Activated CD4-positive, CD25-positive, alpha-beta regulatory T cell treated with anti-CD3 and anti-CD28 coated beads, Interleukin-2, amount 50 U/mL, for 24 hours (primary cell): ENCODE results near the gene USP24.
"Not testable (repeated sequence)": the region's sequence is repeated elsewhere in the genome, so short reads cannot be mapped to it uniquely, and the experiment has no call there.

Experiments
- ATAC-seq, 2 donors: fragments of 150-1000 bp; cut with Tn5 transposase; one replicate each; pipeline ENCODE4 v1.10.0; 2021; ENCODE audit warnings: mild to moderate bottlenecking in 1 of 2, moderate library complexity in 1 of 2

Gene USP24

DNA sequence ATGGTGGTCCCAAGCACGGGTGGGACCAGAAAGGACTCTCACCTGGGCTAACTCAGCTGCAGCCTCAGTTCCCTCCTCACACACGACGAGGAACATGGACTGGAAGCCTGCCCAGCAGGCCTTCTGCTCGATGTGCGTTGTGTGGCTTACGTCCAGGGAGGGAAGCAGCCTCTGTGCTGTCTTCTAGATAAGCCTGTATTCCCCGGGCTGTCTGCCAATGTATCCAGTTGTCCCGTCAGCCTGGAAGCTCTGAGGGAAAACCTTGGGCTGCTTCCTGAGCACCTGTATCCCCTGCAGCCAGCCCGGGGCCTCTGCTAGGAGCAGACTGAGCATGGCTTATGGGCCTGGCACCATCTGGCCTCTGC is 165.3 kb downstream of the USP24 start:
- ATAC-seq = no peak

DNA sequence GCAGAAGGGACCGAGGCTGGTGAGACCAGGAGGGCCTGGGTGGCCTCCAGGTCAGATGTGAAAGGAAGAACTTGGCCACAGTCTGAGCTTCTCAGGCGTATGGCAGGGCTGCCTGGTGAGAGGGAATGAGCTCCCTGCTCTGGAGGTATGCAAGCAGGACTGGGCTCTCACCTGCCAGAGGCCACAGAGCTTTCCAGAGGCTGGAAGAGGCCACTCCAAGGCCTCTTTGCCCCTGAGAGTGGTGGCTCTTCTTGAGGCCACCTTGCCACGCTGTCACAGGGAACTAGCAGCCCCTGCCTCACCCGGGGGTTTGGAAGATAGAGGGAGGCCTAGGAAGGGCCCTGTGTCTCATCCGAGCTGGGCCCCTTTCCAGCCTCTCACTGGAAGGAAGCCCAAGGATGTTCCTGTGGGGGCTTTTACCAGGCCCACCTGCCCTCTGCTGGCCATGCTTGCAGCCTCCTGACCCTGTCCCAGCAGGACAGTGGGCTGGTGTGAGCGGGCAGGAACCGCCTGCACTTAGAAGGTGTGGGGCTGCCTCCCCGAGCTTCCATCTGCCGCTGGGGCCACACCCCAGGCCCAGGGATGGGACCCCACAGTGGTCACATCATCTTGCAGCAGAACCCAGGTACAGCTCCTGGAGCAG is 165.8 kb downstream of the USP24 start:
- no peak for ATAC-seq

GRCh38 chr1:55048453-55049270 is 166.5 kb downstream of the USP24 start:
- no peak for ATAC-seq

DNA sequence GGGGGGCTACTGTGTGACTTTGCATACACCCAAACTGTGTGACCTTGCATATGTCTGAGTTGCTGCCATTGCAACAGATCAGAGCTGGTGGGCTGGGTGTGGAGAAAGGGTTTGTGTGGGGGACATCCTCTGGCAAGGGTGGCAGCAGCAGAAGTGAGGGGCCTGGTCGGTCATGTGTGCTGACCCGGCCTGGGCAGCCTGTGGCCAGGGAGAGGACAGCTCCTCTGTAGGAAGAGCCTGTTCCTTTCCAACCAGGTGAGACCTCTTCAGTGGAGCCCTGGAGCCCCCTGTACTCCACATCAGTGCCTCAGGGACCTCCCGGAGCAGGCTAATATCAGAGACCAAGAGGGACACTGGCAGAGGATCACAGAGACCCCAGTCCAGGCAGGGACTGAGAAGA is 167.6 kb downstream of the USP24 start:
- no peak for ATAC-seq

DNA sequence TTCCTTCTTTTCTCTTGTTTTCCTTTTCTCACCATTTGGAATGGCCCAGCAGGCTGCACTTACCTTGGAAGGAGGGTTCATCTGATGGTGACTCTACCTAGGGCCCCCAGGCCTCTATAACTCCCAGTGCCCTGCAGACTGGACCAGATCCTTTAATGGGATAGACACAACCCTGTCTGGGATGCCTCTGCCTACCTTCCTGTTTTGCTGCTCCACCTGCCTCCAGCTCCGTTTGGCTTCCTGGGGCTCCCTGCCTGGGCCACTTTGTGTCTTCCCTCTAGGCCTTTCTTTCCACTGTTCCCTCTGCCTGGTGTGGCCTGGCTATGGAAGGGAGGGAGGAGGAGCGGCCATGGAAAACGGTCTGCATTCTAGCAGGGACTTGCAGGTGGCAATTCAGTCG is 168.3 kb downstream of the USP24 start:
- ATAC-seq = no peak

DNA sequence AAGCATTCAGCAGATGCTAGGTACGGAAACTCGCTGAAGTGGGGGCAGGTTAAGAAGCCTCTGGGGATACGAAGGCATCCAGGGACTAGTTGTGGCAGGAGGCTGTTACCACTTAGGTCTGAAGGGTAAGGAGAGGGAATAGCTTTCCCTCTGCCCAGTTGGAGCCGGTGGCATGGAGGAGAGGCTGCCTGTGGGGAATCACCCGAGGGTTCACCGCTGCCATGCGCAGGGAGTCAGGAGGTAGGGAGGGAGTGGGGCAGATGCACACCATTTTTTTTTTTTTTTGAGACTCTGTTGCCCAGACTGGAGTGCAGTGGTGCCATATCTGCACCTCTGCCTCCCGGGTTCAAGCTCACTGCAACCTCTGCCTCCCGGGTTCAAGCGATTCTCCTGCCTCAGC is 169.7 kb downstream of the USP24 start:
- no peak for ATAC-seq

DNA sequence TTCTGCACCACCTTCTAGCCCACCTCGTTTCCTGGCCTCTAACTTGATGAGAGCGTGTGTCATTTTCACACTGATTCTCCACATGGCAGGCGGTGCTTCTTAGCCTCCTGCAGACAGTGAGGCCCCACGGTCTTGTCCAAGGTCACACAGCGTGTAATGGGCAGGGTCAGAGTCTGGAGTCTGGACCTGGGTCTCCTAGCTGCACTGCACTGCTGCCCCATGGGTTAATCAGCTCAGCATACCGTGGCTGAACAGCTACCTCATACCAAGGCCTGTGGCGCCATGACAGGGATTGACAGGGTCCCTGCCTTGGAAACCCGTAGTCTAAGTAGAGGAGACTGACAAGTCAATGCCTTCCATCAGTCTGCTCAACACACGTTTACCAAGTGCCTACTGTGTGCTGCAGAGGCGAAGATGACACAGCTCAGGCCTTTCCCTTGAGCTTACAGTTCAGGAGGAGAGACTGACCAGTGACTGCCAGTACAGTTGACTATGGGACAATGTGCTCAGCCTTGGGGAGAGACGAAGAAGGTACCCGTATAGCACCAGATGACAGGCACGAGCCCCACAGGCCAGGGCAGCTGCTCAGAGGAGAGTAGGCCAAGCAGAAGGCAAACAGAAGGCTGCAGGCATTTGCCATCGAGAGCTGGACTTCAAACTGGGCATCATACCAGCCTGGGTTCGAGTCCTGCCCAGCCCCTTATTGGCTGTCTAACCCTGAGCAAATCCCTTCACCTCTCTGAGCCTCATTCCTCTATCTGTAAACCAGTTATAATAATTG is 170.4 kb downstream of the USP24 start:
- no peak for ATAC-seq

- ATAC-seq = no peak
Measured at GRCh38 chr1:55043726-55044125, 171.4 kb downstream of the USP24 start.

- no peak for ATAC-seq
Measured at GRCh38 chr1:55043011-55043410, 172.2 kb downstream of the USP24 start.

GRCh38 chr1:55041613-55042012 is 173.6 kb downstream of the USP24 start:
- no peak for ATAC-seq

DNA sequence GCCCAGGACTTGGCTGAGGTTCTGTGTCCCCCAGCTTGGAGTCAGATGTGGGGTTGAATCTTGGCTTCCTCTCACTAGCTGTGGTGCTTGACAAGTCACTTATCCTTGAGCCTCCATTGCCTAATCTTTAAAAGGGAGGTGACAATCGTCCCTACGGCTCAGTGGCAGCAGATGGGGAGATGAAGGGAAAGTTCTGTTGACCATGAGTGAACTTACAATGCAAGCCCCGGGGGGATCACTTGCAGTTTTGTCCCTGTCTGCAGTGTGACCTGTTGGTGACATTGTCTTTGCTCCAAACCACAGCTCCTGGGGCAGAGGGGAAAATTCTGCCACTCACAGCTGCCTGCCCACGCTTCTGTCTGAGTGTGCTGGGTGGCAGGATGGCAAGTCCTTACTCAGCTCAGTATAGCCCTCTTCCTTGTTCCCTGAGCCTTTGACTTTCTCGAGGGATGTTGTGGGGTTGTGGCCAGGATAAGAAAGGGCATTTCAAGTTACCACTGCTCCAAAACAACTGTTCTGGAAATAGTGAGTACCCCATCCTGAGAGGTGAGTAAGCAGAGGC is 174.2 kb downstream of the USP24 start:
- no peak for ATAC-seq

- no peak for ATAC-seq
Measured at GRCh38 chr1:55040083-55040932, 174.9 kb downstream of the USP24 start.

DNA sequence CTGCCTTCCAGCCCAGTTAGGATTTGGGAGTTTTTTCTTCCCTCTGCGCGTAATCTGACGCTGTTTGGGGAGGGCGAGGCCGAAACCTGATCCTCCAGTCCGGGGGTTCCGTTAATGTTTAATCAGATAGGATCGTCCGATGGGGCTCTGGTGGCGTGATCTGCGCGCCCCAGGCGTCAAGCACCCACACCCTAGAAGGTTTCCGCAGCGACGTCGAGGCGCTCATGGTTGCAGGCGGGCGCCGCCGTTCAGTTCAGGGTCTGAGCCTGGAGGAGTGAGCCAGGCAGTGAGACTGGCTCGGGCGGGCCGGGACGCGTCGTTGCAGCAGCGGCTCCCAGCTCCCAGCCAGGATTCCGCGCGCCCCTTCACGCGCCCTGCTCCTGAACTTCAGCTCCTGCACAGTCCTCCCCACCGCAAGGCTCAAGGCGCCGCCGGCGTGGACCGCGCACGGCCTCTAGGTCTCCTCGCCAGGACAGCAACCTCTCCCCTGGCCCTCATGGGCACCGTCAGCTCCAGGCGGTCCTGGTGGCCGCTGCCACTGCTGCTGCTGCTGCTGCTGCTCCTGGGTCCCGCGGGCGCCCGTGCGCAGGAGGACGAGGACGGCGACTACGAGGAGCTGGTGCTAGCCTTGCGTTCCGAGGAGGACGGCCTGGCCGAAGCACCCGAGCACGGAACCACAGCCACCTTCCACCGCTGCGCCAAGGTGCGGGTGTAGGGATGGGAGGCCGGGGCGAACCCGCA is 175.7 kb downstream of the USP24 start, which contains the start of gene PCSK9:
Gene PCSK9, plus strand, starts transcription at position 207 of the 741 bp plus-strand sequence. Its CDS starts 290 bp downstream, at position 497.
- ATAC-seq = no peak

DNA sequence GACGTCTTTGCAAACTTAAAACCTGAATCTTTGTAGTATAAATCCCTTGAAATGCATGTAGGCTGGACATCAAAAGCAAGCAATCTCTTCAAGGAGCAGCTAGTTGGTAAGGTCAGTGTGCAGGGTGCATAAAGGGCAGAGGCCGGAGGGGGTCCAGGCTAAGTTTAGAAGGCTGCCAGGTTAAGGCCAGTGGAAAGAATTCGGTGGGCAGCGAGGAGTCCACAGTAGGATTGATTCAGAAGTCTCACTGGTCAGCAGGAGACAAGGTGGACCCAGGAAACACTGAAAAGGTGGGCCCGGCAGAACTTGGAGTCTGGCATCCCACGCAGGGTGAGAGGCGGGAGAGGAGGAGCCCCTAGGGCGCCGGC is 176.2 kb downstream of the USP24 start:
- no peak for ATAC-seq

GRCh38 chr1:55038552-55038838 is 176.7 kb downstream of the USP24 start:
- ATAC-seq = no peak

DNA sequence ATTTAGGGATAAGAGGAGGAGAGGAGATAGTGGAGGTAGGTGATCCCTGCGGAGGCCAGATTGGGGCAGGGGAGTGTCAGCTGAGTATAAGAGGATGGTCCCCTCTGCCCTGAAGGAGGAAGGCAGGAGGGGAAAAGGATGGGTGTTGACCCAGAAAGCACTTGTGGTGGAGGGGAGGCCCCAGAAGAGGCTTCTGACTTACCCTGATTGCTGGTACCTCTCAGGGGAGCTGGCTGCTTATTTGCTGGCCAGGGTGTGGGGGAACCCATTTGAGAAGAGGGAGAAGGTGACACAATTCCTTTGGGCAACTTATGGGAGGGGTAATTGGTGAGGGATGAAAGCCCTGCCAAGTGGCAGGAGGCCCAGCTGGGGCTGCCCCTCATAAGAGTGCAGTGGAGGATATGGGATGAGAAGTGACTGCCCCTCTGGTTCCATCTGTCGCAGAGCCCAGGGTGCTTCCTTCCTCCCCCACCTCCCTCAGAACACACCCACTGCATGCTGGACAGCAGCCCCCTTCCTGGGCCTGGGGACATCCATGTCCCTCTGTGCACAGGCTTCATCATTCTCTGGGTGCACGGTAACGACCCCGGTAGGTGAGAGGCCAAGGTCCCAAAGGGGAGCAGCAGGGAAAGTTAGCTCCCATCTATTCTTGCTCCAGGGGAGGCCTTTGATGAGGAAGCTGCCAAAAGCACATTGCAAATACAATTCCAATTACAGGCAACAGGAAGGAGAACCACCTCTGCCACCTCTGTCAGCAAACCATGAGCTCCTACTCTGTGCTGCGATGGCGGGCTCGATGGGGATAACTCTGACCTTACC is 177.2 kb downstream of the USP24 start:
- no peak for ATAC-seq

- no peak for ATAC-seq
Measured at GRCh38 chr1:55035904-55036303, 179.3 kb downstream of the USP24 start.

DNA sequence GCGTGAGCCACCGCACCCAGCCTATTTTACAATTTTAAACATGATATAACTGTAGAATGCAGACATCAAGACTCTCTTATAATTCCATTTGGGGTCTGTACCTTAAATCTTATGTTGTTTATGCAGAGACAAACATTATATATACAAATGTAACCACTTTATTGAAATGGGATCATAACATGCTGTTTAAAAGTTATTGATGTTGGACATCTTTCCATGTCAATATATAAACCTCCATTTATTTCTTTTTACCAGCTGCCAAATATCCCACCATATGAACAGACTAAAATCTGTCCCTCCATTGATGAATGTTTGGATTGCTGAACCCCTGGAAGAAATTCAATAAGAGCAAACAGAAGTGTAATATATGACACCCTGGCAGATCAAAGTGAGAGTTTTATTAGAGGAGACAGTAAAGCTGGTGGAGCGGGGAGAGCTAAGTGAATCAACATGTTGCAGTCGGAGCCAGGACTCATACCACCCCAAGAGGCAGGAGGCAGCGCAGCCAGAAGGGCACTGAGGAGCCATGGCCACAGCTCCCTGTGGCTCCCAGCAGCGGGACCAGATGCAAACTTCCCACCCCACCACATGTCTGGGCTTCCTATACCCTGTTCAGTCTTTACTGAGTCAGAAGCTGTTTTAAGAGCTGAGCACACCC is 180.6 kb downstream of the USP24 start:
- ATAC-seq = no peak

- ATAC-seq = no peak
Measured at GRCh38 chr1:55033265-55033614, 181.9 kb downstream of the USP24 start.

DNA sequence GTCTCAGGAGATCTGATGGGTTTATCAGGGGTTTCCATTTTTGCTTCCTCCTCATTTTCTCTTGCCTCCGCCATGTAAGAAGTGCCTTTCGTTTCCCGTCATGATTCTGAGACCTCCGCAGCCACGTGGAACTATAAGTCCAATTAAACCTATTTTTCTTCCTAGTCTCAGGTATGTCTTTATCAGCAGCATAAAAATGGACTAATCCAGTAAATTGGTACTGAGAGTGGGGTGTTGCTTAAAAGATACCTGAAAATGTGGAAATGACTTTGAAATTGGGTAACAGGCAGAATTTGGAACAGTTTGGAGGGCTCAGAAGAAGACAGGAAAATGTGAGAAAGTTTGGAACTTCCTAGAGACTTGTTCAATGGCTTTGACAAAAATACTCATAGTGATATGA is 184.1 kb downstream of the USP24 start:
- not testable (repeated sequence) for ATAC-seq
